Psoas muscle (tissue), 8 donors: ENCODE results near the gene LMAN2. TPM values are rescaled to one million over a fixed set of nuclear protein-coding genes. Genes with fewer than 3 reads are reported as not detected.
A peak's percentile ranks its signal among the peaks of the same experiment; 100 is the strongest.

Experiments
- ATAC-seq, 4 donors: fragments of 200-7000 bp; cut with Tn5 transposase; one replicate each; pipeline ENCODE4 v1.9.1; 2020; ENCODE audit warnings: moderate library complexity in 3 of 4, mild to moderate bottlenecking in 2 of 4
- DNase-seq, 2 donors: peaks; one replicate each; pipeline ENCODE4 v3.0.0-alpha.2; 2020
- H3K27ac ChIP-seq: fragments of 200-600 bp; one replicate; pipeline ENCODE4 v1.8.0; 2022
- H3K27me3 ChIP-seq, 3 donors: fragments of 200-600 bp in 1 of 3; one replicate each; pipeline versions ENCODE4 v1.6.1 to v1.8.0; 2013 to 2022; ENCODE audit warnings: low read length in 2 of 3, mild to moderate bottlenecking in 2 of 3, moderate library complexity in 1 of 3; ENCODE audit not compliant: insufficient read depth in 3 of 3
- H3K36me3 ChIP-seq, 2 donors: fragments of 200-600 bp in 1 of 2; one replicate each; pipeline versions ENCODE4 v1.6.1 to v1.8.0; 2013 to 2022; ENCODE audit warnings: low read depth in 1 of 2, mild to moderate bottlenecking in 1 of 2, moderate library complexity in 1 of 2; ENCODE audit not compliant: insufficient read depth in 1 of 2
- H3K4me1 ChIP-seq: fragments of 200-600 bp; one replicate; pipeline ENCODE4 v1.8.0; 2022
- H3K4me3 ChIP-seq: fragments of 200-600 bp; one replicate; pipeline ENCODE4 v1.8.0; 2022; ENCODE audit warnings: mild to moderate bottlenecking
- H3K9me3 ChIP-seq: fragments of 200-600 bp; one replicate; pipeline ENCODE4 v1.8.0; 2022
- CTCF ChIP-seq: fragments of 200-600 bp; IDR thresholded peaks from one replicate; pipeline ENCODE4 v1.8.0; 2022; ENCODE audit warnings: antibody characterized with exemption
- WGBS, 3 donors: extraction: QIAGEN DNeasy Blood & Tissue Kit; methylation state at CpG; one replicate each; pipeline versions ENCODE4 v1.1.6 to v1.1.7; 2013; 5-methylcytosine and 5-hydroxymethylcytosine counted together
- intact Hi-C, 2 donors: fragments of 100-400 bp; cut with DNase I; formaldehyde crosslinking; loops; one replicate each; pipeline versions ENCODE4 v1.11.0 to v1.14.2; 2022
- polyA plus RNA-seq, 3 donors: library from polyadenylated mRNA; stranded (reverse); fragments of 200-250 nt; gene quantifications; one replicate each; pipeline ENCODE4 v1.2.3, GENCODE V29; 2013
- total RNA-seq, 4 donors: library from RNA; stranded (reverse); fragmentation: NEBNext Ultra II Directional in 2 of 4; extraction: Animal tissue kit (Norgen Biotek cat#: 25700) in 2 of 4; gene quantifications; one replicate each; pipeline versions ENCODE4 v1.2.1 to v1.2.4, GENCODE V29; 2021 to 2023
- donor health status: healthy with polysubstance abuse.
- donor health status: DM: no; HTN: no; CAD: no; lungs with moderate emphysema.
- donor health status: Bipolar disorder and iron deficiency.
- donor health status: healthy.
- donor health status: DM: yes; HTN: yes; CAD: no.
- donor health status: DM: no; HTN: no; CAD: no.
- donor health status: DM: no; HTN: no; CAD: no.
- donor health status: DM: yes; HTN: yes; CAD: no.

Gene LMAN2
- total and polyA plus RNA-seq, 7 donors, result 28.7 to 193 (median 55.8) TPM

- ATAC-seq, result peak; percentile 28 to 76 (median 60)
- no peak overlapping the region for H3K4me3 ChIP-seq
- no peak for DNase-seq
- H3K27ac ChIP-seq, result no peak overlapping the region
- TF ChIP-seq CTCF, result no peak
- intact Hi-C loops, result no loop called here
- H3K9me3 ChIP-seq, result no peaks in the 10 kb centered on the region
- H3K36me3 ChIP-seq, result peaks cover 6 to 91% of the 10 kb centered on the region in 2 donors
- H3K27me3 ChIP-seq, result no peaks in the 10 kb centered on the region
- H3K4me1 ChIP-seq, result peaks cover 8% of the 10 kb centered on the region
- 65 to 73% (median 70%) methylated on average over 15 of the region's 15 CpGs for WGBS, 3 donors
These were observed 17.3 kb downstream of the LMAN2 start for GRCh38 chr5:177334155-177334551.

- ATAC-seq, result no peak
- Histone ChIP-seq H3K4me1 (peaks cover 8% of the 10 kb centered on the region), H3K9me3 (no peaks in the 10 kb centered on the region), H3K36me3 (peaks cover 6 to 92% of the 10 kb centered on the region in 2 donors), H3K27ac (no peak overlapping the region), H3K4me3 (no peak overlapping the region), H3K27me3 (no peaks in the 10 kb centered on the region)
- 87 to 91% (median 89%) methylated on average over 16 of the region's 16 CpGs for WGBS, 3 donors
- no peak for TF ChIP-seq CTCF
- DNase-seq, result no peak
- intact Hi-C loops, result no loop called here
These were observed 17.9 kb downstream of the LMAN2 start for GRCh38 chr5:177333420-177334154.

GRCh38 chr5:177332896-177333260 lies 18.6 kb downstream of the LMAN2 start:
- Histone ChIP-seq H3K36me3 (peaks cover 6 to 89% of the 10 kb centered on the region in 2 donors), H3K4me1 (peaks cover 8% of the 10 kb centered on the region), H3K9me3 (no peaks in the 10 kb centered on the region), H3K27me3 (no peaks in the 10 kb centered on the region), H3K4me3 (no peak overlapping the region), H3K27ac (no peak overlapping the region)
- no peak for TF ChIP-seq CTCF
- DNase-seq, result no peak
- intact Hi-C loops, result no loop called here
- WGBS, 3 donors, result 84 to 91% (median 86%) methylated on average over 13 of the region's 13 CpGs
- no peak for ATAC-seq

GRCh38 chr5:177332031-177332895 lies 19.2 kb downstream of the LMAN2 start:
- Histone ChIP-seq H3K27me3 (no peaks in the 10 kb centered on the region), H3K4me3 (no peak overlapping the region), H3K9me3 (no peaks in the 10 kb centered on the region), H3K36me3 (peaks cover 6 to 88% of the 10 kb centered on the region in 2 donors), H3K4me1 (peaks cover 8% of the 10 kb centered on the region), H3K27ac (no peak overlapping the region)
- intact Hi-C loops, result no loop called here
- ATAC-seq, result no peak
- WGBS, 3 donors, result 86 to 91% (median 88%) methylated on average over 34 to 35 of the region's 35 CpGs
- DNase-seq, result no peak
- TF ChIP-seq CTCF, result no peak
